AG04449 (cell line): ENCODE measurements around the gene LRRC61.

Source experiments
- CTCF ChIA-PET: fragments of 350-600 bp; formaldehyde crosslinking; extraction: SDS; loops from one replicate; lab custom pipeline; 2021; ENCODE audit warnings: antibody characterized with exemption; lab: Yijun Ruan, JAX
- POLR2A ChIA-PET: fragments of 400-600, 350-600 bp; formaldehyde crosslinking; extraction: SDS; loops from one replicate; lab custom pipeline; 2020; ENCODE audit warnings: antibody characterized with exemption, inconsistent platforms; lab: Yijun Ruan, JAX
- DNase-seq: peaks from one replicate; pipeline ENCODE4 v3.0.0-alpha.2; 2010; ENCODE audit warnings: low read depth, low spot score
- H3K4me3 ChIP-seq: 2 replicates; pipeline ENCODE4 v1.5.1; 2011; ENCODE audit warnings: low read depth, mild to moderate bottlenecking, control low read depth, low read length
- TF ChIP-seq, protein P1 (sequence below): IDR thresholded peaks from one replicate; pipeline ENCODE4 v1.5.1; 2011; ENCODE audit warnings: mild to moderate bottlenecking, moderate library complexity, low read length, control low read depth, inconsistent platforms; ENCODE audit not compliant: insufficient read depth; ENCODE audit errors: missing control alignments

LRRC61 gene

GRCh38 chr7:150374472-150374871 is 51.3 kb downstream of the LRRC61 start:
- H3K4me3 ChIP-seq, result no peak overlapping the region
- DNase-seq, result no peak
- ChIA-PET CTCF (interaction anchor here (1.1 to 1.2 kb wide), 2 partner anchors 32 to 75 kb away, joined by 3 to 5 read pairs; no protein-coding TSS in a partner anchor), POLR2A (no interaction called here)
- TF ChIP-seq, protein P1, sequence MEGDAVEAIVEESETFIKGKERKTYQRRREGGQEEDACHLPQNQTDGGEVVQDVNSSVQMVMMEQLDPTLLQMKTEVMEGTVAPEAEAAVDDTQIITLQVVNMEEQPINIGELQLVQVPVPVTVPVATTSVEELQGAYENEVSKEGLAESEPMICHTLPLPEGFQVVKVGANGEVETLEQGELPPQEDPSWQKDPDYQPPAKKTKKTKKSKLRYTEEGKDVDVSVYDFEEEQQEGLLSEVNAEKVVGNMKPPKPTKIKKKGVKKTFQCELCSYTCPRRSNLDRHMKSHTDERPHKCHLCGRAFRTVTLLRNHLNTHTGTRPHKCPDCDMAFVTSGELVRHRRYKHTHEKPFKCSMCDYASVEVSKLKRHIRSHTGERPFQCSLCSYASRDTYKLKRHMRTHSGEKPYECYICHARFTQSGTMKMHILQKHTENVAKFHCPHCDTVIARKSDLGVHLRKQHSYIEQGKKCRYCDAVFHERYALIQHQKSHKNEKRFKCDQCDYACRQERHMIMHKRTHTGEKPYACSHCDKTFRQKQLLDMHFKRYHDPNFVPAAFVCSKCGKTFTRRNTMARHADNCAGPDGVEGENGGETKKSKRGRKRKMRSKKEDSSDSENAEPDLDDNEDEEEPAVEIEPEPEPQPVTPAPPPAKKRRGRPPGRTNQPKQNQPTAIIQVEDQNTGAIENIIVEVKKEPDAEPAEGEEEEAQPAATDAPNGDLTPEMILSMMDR, result no peak

- H3K4me3 ChIP-seq, result no peak overlapping the region
- no peak for DNase-seq
- TF ChIP-seq, protein P1, result no peak
- CTCF ChIA-PET, result no interaction called here
- POLR2A ChIA-PET, result no interaction called here
Observed at GRCh38 chr7:150375662-150376521, 52.7 kb downstream of the LRRC61 start.

DNA sequence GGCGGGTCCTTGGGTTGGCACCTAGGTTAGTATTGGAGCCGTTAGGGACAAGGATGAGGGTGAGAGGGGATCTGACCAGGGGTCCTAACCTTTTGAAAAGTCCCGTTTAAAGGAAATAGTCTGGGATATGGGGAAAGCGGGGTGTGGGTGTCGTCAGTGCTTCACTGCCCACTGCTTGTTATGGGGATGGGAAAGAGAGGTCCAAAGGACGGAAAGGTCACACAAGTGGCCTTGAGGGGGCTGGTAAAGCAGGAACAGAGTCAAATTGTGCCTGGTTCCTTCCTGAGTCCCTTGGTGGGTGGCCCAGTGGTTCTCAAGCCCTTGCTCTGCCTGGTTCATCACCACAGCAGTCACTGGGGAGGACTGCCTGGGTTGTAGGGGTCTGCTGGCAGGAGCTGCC is 53.4 kb downstream of the LRRC61 start:
- H3K4me3 ChIP-seq, result no peak overlapping the region
- TF ChIP-seq, protein P1, result no peak
- DNase-seq, result no peak
- ChIA-PET POLR2A (no interaction called here), CTCF (interaction anchor here (1.9 kb wide), 1 partner anchor 10 kb away, joined by 10 read pairs; no protein-coding TSS in a partner anchor)

DNA sequence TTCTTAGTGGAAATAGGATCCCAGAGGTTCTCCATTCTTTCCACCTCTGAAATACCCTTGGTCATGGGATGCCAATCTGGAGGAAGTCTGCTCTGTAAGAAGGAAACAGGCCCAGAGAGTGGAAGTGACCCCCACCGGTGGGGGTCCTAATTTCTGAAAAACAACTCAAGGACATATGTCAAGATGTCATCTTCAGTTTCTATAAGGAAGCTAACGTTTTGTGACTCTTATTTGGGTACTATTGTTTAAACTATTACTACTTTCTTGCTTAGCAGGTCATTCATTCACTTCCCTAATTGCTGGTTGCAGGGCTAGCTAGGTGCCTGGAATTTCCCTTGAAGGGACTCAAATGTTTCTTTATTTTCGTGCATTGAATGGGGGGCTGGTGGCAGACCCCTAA is 54.0 kb downstream of the LRRC61 start:
- DNase-seq, result no peak
- CTCF ChIA-PET, result interaction anchor here (1.1 to 1.9 kb wide), 5 partner anchors 8 to 29 kb away, joined by 3 to 15 read pairs (median 3); partner anchors contain the start of gene REPIN1
- no peak overlapping the region for H3K4me3 ChIP-seq
- TF ChIP-seq, protein P1, result no peak
- POLR2A ChIA-PET, result no interaction called here

GRCh38 chr7:150377635-150378034 is 54.5 kb downstream of the LRRC61 start:
- H3K4me3 ChIP-seq, result no peak overlapping the region
- ChIA-PET CTCF (interaction anchor here (1.0 to 1.9 kb wide), 6 partner anchors 9 to 29 kb away, joined by 3 to 15 read pairs (median 4); partner anchors contain the start of gene REPIN1), POLR2A (interaction anchor here (1.5 kb wide), 1 partner anchor 9 kb away, joined by 12 read pairs; the partner anchor contains the start of gene REPIN1)
- TF ChIP-seq, protein P1, result no peak
- no peak for DNase-seq
